NB4 (cell line): ENCODE results near the gene HADH.

Experiments
- DNase-seq: peaks from one replicate; pipeline ENCODE4 v3.0.0; 2010; ENCODE audit warnings: low read depth
- H3K4me3 ChIP-seq: one replicate; pipeline ENCODE4 v1.5.1; 2011; ENCODE audit warnings: mild to moderate bottlenecking, low read depth, low read length, moderate library complexity
- MYC ChIP-seq: IDR thresholded peaks from 2 replicates; pipeline ENCODE4 v1.6.1; 2011; ENCODE audit warnings: low read depth, low read length
- POLR2A ChIP-seq: IDR thresholded peaks from 2 replicates; pipeline ENCODE4 v1.6.1; 2011; ENCODE audit warnings: mild to moderate bottlenecking; ENCODE audit not compliant: insufficient read length; ENCODE audit errors: extremely low read depth
- TF ChIP-seq, protein P1 (sequence below): IDR thresholded peaks from 2 replicates; pipeline ENCODE4 v1.6.1; 2011; ENCODE audit warnings: low read depth, low read length
- TF ChIP-seq, protein P2 (sequence below): IDR thresholded peaks from one replicate; pipeline ENCODE4 v1.5.1; 2012; ENCODE audit warnings: low read depth, low read length

Gene HADH

DNA sequence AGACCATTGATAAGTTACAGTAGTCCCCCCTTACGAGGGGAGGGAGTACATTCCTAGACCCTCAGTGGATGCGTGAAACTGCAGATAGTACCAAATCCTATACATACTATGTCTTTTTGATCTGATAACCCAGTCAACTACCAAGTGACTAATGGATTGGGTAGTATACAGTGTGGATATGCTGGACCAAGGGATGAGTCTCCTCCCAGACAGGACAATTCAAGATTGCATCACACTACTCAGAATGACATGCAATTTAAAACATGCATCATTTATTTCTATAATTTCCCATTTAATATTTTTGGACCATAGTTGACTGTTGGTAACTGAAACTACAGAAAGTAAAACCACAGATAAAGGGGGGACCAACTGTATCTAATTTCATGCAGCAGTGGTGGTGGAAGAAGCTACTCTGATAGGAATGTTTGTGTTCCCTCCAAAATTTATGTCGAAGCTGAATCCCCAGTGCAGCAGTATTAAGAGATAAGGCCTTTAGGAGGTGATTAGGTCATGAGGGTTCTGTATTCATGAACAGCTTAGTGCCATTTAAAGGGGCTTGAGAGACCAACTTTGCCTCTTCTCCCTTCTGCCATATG is 11.9 kb downstream of the HADH start:
- TF ChIP-seq, protein P1, sequence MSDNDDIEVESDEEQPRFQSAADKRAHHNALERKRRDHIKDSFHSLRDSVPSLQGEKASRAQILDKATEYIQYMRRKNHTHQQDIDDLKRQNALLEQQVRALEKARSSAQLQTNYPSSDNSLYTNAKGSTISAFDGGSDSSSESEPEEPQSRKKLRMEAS = no peak
- TF ChIP-seq, protein P2, sequence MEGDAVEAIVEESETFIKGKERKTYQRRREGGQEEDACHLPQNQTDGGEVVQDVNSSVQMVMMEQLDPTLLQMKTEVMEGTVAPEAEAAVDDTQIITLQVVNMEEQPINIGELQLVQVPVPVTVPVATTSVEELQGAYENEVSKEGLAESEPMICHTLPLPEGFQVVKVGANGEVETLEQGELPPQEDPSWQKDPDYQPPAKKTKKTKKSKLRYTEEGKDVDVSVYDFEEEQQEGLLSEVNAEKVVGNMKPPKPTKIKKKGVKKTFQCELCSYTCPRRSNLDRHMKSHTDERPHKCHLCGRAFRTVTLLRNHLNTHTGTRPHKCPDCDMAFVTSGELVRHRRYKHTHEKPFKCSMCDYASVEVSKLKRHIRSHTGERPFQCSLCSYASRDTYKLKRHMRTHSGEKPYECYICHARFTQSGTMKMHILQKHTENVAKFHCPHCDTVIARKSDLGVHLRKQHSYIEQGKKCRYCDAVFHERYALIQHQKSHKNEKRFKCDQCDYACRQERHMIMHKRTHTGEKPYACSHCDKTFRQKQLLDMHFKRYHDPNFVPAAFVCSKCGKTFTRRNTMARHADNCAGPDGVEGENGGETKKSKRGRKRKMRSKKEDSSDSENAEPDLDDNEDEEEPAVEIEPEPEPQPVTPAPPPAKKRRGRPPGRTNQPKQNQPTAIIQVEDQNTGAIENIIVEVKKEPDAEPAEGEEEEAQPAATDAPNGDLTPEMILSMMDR = no peak
- TF ChIP-seq MYC = no peak
- no peak for TF ChIP-seq POLR2A
- DNase-seq = no peak

DNA sequence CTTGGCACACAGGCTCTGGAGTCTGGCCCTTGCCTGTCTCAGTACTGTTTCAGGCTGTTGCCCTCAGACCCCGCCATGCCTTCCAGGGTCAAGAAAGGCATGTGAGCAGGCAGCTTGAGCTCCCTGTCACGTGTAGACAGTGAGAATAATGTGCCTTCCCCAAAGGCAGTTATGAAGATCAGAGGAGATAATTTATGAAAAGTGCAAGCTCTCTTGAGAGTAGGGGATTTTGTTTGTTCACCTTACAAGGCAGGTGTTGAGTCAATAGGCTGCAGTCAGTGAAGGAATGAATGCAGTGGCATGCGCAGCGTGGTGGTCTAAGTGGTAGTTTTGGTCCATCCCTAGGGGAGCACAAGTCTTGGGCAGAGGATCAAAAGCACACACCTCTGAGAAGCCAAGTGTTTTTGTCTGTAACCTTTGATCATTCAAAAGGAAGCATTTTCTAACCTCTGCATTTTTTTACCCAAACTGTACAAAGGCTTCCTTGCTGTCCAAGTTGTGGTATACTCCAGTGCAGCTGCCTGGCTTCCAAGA is 14.4 kb downstream of the HADH start:
- TF ChIP-seq, protein P2 = no peak
- TF ChIP-seq POLR2A (no peak), MYC (no peak)
- TF ChIP-seq, protein P1 = no peak

More for the DNA sequence above, 11.9 kb downstream of the HADH start:
- no peak overlapping the region for H3K4me3 ChIP-seq

DNA sequence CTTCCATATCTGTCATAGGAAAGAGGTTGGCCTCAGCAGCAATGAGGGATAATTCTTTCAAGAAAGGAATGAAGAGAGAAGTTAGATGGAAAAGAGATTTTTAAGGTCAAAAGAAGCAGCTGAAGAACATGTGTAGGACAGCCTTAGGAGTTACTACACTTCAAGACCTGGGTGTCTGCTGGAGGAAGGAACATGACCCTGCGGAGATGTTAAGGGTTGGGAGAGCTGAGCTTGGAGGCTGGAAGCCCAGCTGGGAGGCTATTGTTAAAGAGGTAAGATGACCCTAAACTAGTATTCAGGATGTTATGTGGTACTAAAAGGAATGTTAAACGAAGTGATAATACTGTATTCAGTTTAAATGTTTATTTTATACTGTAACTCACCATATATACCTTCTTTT is 15.0 kb downstream of the HADH start:
- H3K4me3 ChIP-seq = no peak overlapping the region
- TF ChIP-seq, protein P1 = no peak
- no peak for TF ChIP-seq POLR2A
- TF ChIP-seq MYC = no peak
- TF ChIP-seq, protein P2 = no peak
- no peak for DNase-seq

More for the DNA sequence above, 14.4 kb downstream of the HADH start:
- no peak for DNase-seq
- H3K4me3 ChIP-seq = no peak overlapping the region

DNA sequence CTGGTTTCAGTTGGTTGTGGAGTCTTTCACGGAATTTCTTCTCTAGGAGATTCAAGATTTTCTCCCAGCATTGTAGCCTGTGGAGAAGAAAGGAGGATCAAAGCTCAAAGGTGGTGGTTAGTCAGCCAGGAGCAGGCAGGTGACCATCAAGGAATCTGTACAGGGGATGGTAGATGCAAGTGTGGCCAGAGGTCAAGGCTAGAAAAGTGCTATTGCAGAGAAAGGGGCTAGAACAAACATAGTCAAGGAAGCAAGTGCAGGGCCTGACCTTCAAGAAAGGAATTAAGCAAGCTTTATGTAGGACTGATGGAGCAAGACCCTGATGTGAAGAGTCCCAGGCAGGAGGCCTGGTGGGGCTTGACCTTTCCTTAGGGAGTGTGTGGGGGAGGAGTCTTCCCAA is 16.1 kb downstream of the HADH start:
- no peak for DNase-seq

DNA sequence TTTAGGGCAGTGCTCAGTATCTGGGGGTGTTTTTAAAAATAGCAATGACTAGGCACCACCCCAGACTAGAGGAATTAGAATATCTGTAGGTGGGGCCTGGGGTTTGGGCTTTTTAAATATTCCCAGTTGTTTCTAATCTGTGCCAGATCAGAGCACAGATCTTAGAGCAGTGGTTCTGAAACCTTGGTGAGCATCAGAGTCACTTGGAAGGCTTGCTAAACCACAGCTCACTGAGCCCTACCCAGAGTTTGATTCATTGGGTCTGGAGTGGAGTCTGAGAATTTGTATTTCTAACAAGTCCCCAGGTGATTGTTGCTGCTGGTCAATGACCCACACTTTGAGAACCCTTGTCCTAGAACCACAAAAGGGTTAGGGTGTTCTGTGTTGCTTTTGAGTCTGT is 16.7 kb downstream of the HADH start:
- no peak overlapping the region for H3K4me3 ChIP-seq
- TF ChIP-seq MYC (no peak), POLR2A (no peak)
- TF ChIP-seq, protein P1 = no peak
- TF ChIP-seq, protein P2 = no peak
- no peak for DNase-seq

More for the DNA sequence above, 16.1 kb downstream of the HADH start:
- H3K4me3 ChIP-seq = no peak overlapping the region
- TF ChIP-seq MYC = no peak
- TF ChIP-seq, protein P1 = no peak
- no peak for TF ChIP-seq POLR2A
- TF ChIP-seq, protein P2 = no peak
